GM12878 (cell line): ENCODE results near the gene WDR76. TPM values are rescaled to one million over a fixed set of nuclear protein-coding genes. Genes with fewer than 3 reads are reported as not detected.

Experiments
- ATAC-seq: fragments of 200-7000 bp; cut with Tn5 transposase; 3 replicates; pipeline ENCODE4 v1.9.1; 2020; ENCODE audit warnings: mild to moderate bottlenecking, moderate library complexity
- BruUV-seq: library from RNA; stranded (reverse); fragments of 400-500 nt; replicated peaks from 2 replicates; lab custom pipeline; 2021; lab: Mats Ljungman, UMichigan
- CTCF ChIA-PET: fragments of 300-600 bp; sonication (Branson Sonifier 250); formaldehyde crosslinking; extraction: SDS; loops from one replicate; lab custom pipeline; 2021; ENCODE audit warnings: inconsistent platforms; lab: Yijun Ruan, JAX
- POLR2A ChIA-PET: fragments of 350-600 bp; formaldehyde crosslinking; extraction: SDS; loops from one replicate; lab custom pipeline; 2021; ENCODE audit warnings: inconsistent platforms; lab: Charles Lee
- RAD21 ChIA-PET: fragments of 300-600 bp; sonication (Branson Sonifier 250); formaldehyde crosslinking; loops from one replicate; lab custom pipeline; 2023; ENCODE audit warnings: antibody characterized with exemption; ENCODE audit not compliant: unreplicated experiment; lab: Charles Lee
- SMC1A ChIA-PET: fragments of 300-600 bp; sonication (Branson Sonifier 250); formaldehyde crosslinking; loops from one replicate; lab custom pipeline; 2023; ENCODE audit not compliant: unreplicated experiment, uncharacterized antibody; lab: Charles Lee
- DNase-seq: peaks from one replicate; pipeline ENCODE4 v3.0.0-alpha.2; 2011; ENCODE audit warnings: low read depth, low spot score
- FAIRE-seq: peaks from 3 replicates; lab custom pipeline; 2011; peaks lifted over from hg19 to GRCh38; lab: Jason Lieb, UNC
- H2AFZ ChIP-seq: 2 replicates; pipeline ENCODE4 v1.6.0; 2011; ENCODE audit warnings: low read depth, low read length, control low read depth; ENCODE audit not compliant: control insufficient read depth
- H3K27ac ChIP-seq: 2 replicates; pipeline ENCODE4 v1.5.1; 2011; ENCODE audit warnings: control low read depth; ENCODE audit not compliant: control insufficient read depth, insufficient read depth
- H3K27me3 ChIP-seq, 2 experiments: replicated peaks in 1 of 2; 2 replicates each; pipeline versions ENCODE4 v1.6.0 to v1.6.1; 2011; ENCODE audit warnings: low read length in 1 of 2; ENCODE audit not compliant: control insufficient read depth in 2 of 2, insufficient read depth in 2 of 2
- H3K36me3 ChIP-seq, 2 experiments: 2 replicates each; pipeline ENCODE4 v1.5.1; 2011; ENCODE audit warnings: low read length in 1 of 2; ENCODE audit not compliant: control insufficient read depth in 2 of 2, insufficient read depth in 2 of 2
- H3K4me1 ChIP-seq: 2 replicates; pipeline ENCODE4 v1.6.1; 2011; ENCODE audit warnings: mild to moderate bottlenecking, low read length, moderate library complexity, mixed read lengths; ENCODE audit not compliant: control insufficient read depth, insufficient read depth
- H3K4me2 ChIP-seq: 2 replicates; pipeline ENCODE4 v1.6.0; 2011; ENCODE audit warnings: control low read depth; ENCODE audit not compliant: control insufficient read depth, insufficient read depth
- H3K4me3 ChIP-seq: fragments of 200-600 bp; sonication (generic); 2 replicates; pipeline ENCODE4 v1.5.1; 2016
- H3K79me2 ChIP-seq: 2 replicates; pipeline ENCODE4 v1.6.0; 2011; ENCODE audit warnings: low read length; ENCODE audit not compliant: control insufficient read depth, insufficient read depth
- H3K9ac ChIP-seq: 2 replicates; pipeline ENCODE4 v1.8.0; 2011; ENCODE audit warnings: low read length, control low read depth, mixed read lengths; ENCODE audit not compliant: control insufficient read depth, insufficient read depth
- H3K9me3 ChIP-seq: replicated peaks from 3 replicates; pipeline ENCODE4 v1.5.1; 2011; ENCODE audit warnings: mild to moderate bottlenecking, low read length; ENCODE audit not compliant: control insufficient read depth, insufficient read depth
- H4K20me1 ChIP-seq: 2 replicates; pipeline ENCODE4 v1.6.0; 2011; ENCODE audit not compliant: control insufficient read depth, insufficient read depth
- BACH1 ChIP-seq: fragments of 450-650 bp; IDR thresholded peaks from 2 replicates; pipeline ENCODE4 v1.6.1; 2017; ENCODE audit warnings: mild to moderate bottlenecking, borderline replicate concordance
- CTCF ChIP-seq, 3 experiments: IDR thresholded peaks in 2 of 3; conservative IDR thresholded peaks in 1 of 3; 2 replicates each; pipeline ENCODE4 v1.5.1; 2011; ENCODE audit warnings: low read depth in 3 of 3, low read length in 3 of 3, mild to moderate bottlenecking in 3 of 3, control low read depth in 2 of 3, moderate library complexity in 2 of 3, inconsistent platforms in 1 of 3, mixed read lengths in 1 of 3; ENCODE audit not compliant: control insufficient read depth in 2 of 3, insufficient read depth in 1 of 3; ENCODE audit errors: extremely low read depth in 1 of 3
- EZH2 ChIP-seq: IDR thresholded peaks from 2 replicates; pipeline ENCODE4 v1.6.1; 2012; ENCODE audit warnings: low read depth, mild to moderate bottlenecking, control low read depth, inconsistent platforms, low read length, borderline replicate concordance; ENCODE audit not compliant: control insufficient read depth
- KLF5 ChIP-seq: fragments of 450-650 bp; IDR thresholded peaks from 2 replicates; pipeline ENCODE4 v1.6.1; 2014; ENCODE audit warnings: mild to moderate bottlenecking; ENCODE audit not compliant: partially characterized antibody
- NFYA ChIP-seq: IDR thresholded peaks from 2 replicates; pipeline ENCODE4 v1.6.1; 2011; ENCODE audit warnings: low read depth, mild to moderate bottlenecking, low read length, improper control_type of control experiment, borderline replicate concordance
- NKRF ChIP-seq: fragments of 450-650 bp; conservative IDR thresholded peaks from 2 replicates; pipeline ENCODE4 v1.6.1; 2017; ENCODE audit warnings: mild to moderate bottlenecking, moderate library complexity
- PML ChIP-seq: IDR thresholded peaks from 2 replicates; pipeline ENCODE4 v1.6.1; 2012; ENCODE audit warnings: low read length, inconsistent platforms
- RBBP5 ChIP-seq: fragments of 200-600 bp; sonication (generic); conservative IDR thresholded peaks from 2 replicates; pipeline ENCODE4 v1.6.1; 2016
- RFX5 ChIP-seq: IDR thresholded peaks from 2 replicates; pipeline ENCODE4 v1.6.1; 2011; ENCODE audit warnings: low read depth, low read length, improper control_type of control experiment
- ZNF24 ChIP-seq: fragments of 450-650 bp; IDR thresholded peaks from 2 replicates; pipeline ENCODE4 v1.6.1; 2017; ENCODE audit warnings: antibody characterized with exemption, mild to moderate bottlenecking
- ZNF384 ChIP-seq: IDR thresholded peaks from 2 replicates; pipeline ENCODE4 v1.6.1; 2012; ENCODE audit warnings: low read depth, mild to moderate bottlenecking, low read length, improper control_type of control experiment, borderline replicate concordance
- ZNF592 ChIP-seq: fragments of 450-650 bp; IDR thresholded peaks from 2 replicates; pipeline ENCODE4 v1.6.1; 2017; ENCODE audit warnings: mild to moderate bottlenecking, moderate library complexity
- ZSCAN29 ChIP-seq: fragments of 450-650 bp; IDR thresholded peaks from 2 replicates; pipeline ENCODE4 v1.6.1; 2017; ENCODE audit warnings: mild to moderate bottlenecking, moderate library complexity
- WGBS: methylation state at CpG from one replicate; pipeline ENCODE4 v1.1.6; 2016; ENCODE audit warnings: low lambda C conversion rate; ENCODE audit not compliant: insufficient replicate concordance, insufficient coverage; ENCODE audit errors: missing lambda C conversion rate; 5-methylcytosine and 5-hydroxymethylcytosine counted together
- in situ Hi-C: fragments of 300-500 bp; cut with MboI; formaldehyde crosslinking; loops from 9 replicates; pipeline ENCODE4 v1.14.3; 2018; ENCODE audit warnings: mixed read lengths
- intact Hi-C: fragments of 100-400 bp; cut with micrococcal nuclease; formaldehyde crosslinking; loops from one replicate; pipeline ENCODE4 v1.14.2; 2022; ENCODE audit not compliant: unreplicated experiment
- polyA plus RNA-seq, 11 experiments: library from polyadenylated mRNA; depleted of rRNA in 4 of 11; unstranded in 6 of 11; stranded (reverse) in 5 of 11; fragments of >200 nt; fragmentation: Nextera tagmentation in 4 of 11; fragmentation: Illumina TruSeq in 1 of 11; extraction: Ambion mirVana in 4 of 11; extraction: Trizol in 1 of 11; gene quantifications; 1 replicate in 1 of 11; 2 replicates in 10 of 11; pipeline versions ENCODE4 v1.2.1 to v1.2.3, GENCODE V29; 2011 to 2016; ENCODE audit warnings: inconsistent platforms in 2 of 11, missing spikeins in 2 of 11, low read depth in 1 of 11
- total RNA-seq, 4 experiments: library from RNA; depleted of rRNA in 3 of 4; stranded (reverse); fragments of >200 nt in 3 of 4; fragmentation: Illumina TruSeq in 1 of 4; extraction: Trizol in 1 of 4; gene quantifications; 2 replicates each; pipeline versions ENCODE4 v1.2.1 to v1.2.3, GENCODE V29; 2013 to 2021

Gene WDR76
- total and polyA plus RNA-seq, 10 of the 15 experiments (the other 5 are each of a cell fraction or from before 2014, with no cell fraction given) = 8.0 to 59.7 (median 34.5) TPM

- Histone ChIP-seq H2AFZ (peak within 1 kb of the TSS; percentile 53), H3K27ac (peak within 1 kb of the TSS; percentile 75), H3K4me2 (peak within 1 kb of the TSS; percentile 52), H3K9ac (peak within 1 kb of the TSS; percentile 87), H4K20me1 (no peaks in the 10 kb centered on the region), H3K27me3 (no peaks in the 10 kb centered on the region), H3K9me3 (no peaks in the 10 kb centered on the region), H3K4me3 (peak within 1 kb of the TSS; percentile 78), H3K79me2 (peaks cover 19% of the 10 kb centered on the region), H3K36me3 (peaks cover 3 to 29% of the 10 kb centered on the region in 2 experiments), H3K4me1 (peaks cover 24% of the 10 kb centered on the region)
- FAIRE-seq = peak; percentile 95
- ChIA-PET POLR2A (interaction anchor here (0.5 to 4.6 kb wide), 15 partner anchors 8 to 304 kb away, joined by 3 to 41 read pairs (median 6); partner anchors contain the start of genes ELL3, MFAP1 and SERF2), CTCF (interaction anchor here (0.9 to 1.9 kb wide), 7 partner anchors 8 to 51 kb away, joined by 3 to 9 read pairs (median 6); partner anchors contain the start of gene ELL3), SMC1A (interaction anchor here (0.7 to 2.5 kb wide), 10 partner anchors 8 to 68 kb away, joined by 3 to 18 read pairs (median 4); partner anchors contain the start of genes ELL3, MFAP1, SERF2 and WDR76), RAD21 (interaction anchor here (0.9 to 4.3 kb wide), 8 partner anchors 8 to 51 kb away, joined by 3 to 19 read pairs (median 10); partner anchors contain the start of genes ELL3 and MFAP1)
- peak; percentile 93 for ATAC-seq
- BruUV-seq = TSS peak; percentile 46
- peak; percentile 55 for DNase-seq
- WGBS = 2% methylated on average over 41 of the region's 44 CpGs
- intact Hi-C loops (loop anchor here (1.0 to 2.0 kb wide), 2 partner anchors 8 to 28 kb away; partner anchors contain the start of gene SERF2), in situ Hi-C loops (loop anchor here (5.0 kb wide), 1 partner anchor 48 kb away; no protein-coding TSS in a partner anchor)
- no peak for TF ChIP-seq NFYA
- TF ChIP-seq ZSCAN29 = no peak
- no peak for TF ChIP-seq ZNF592
- TF ChIP-seq EZH2 = no peak
- TF ChIP-seq RBBP5 = no peak
- no peak for TF ChIP-seq CTCF (IDR thresholded peaks at IDR 0.05 in 2 of 3, conservative IDR thresholded peaks at IDR 0.05 in 1 of 3; ENCODE audit: control insufficient read depth in 2 of 3, extremely low read depth in 1 of 3, insufficient read depth in 1 of 3, low read depth in 3 of 3, low read length in 3 of 3)
- TF ChIP-seq KLF5 = peak; percentile 42
- TF ChIP-seq BACH1 = peak; percentile 83; the same call in 1 of the 2 replicates
- peak; percentile 74 for TF ChIP-seq NKRF
- no peak for TF ChIP-seq ZNF384
- 0 out of 2 replicates have a peak, but pooled peaks have one; percentile 29 for TF ChIP-seq RFX5
- TF ChIP-seq ZNF24 = no peak
- peak; percentile 83; the same call in 1 of the 2 replicates for TF ChIP-seq PML
Measured at GRCh38 chr15:43800286-43801141, 26.3 kb upstream of the WDR76 start, which contains the start of gene HYPK. TSS of gene HYPK (plus strand) at chr15:43800599. CDS start at chr15:43800623, 24 bp downstream.
